Breast epithelium (tissue), 3 donors: ENCODE results near the gene STARD5.

Experiments used
- CTCF ChIP-seq, 3 donors: fragments of 450-650 bp; IDR thresholded peaks; one replicate each; pipeline ENCODE4 v1.5.1; 2016 to 2017; ENCODE audit warnings: antibody characterized with exemption in 3 of 3, mild to moderate bottlenecking in 3 of 3, moderate library complexity in 3 of 3
- POLR2A ChIP-seq: fragments of 450-650 bp; IDR thresholded peaks from one replicate; pipeline ENCODE4 v1.6.1; 2016; ENCODE audit warnings: antibody characterized with exemption, mild to moderate bottlenecking, moderate library complexity
- POLR2AphosphoS5 ChIP-seq, 3 donors: sonication (generic); formaldehyde crosslinking; IDR thresholded peaks; one replicate each; pipeline ENCODE4 v1.6.1; 2017; ENCODE audit warnings: antibody characterized with exemption in 3 of 3

- TF ChIP-seq CTCF (IDR thresholded peaks at IDR 0.05) (no peak), POLR2AphosphoS5 (IDR thresholded peaks at IDR 0.05) (no peak), POLR2A (no peak)
These were observed 60.5 kb downstream of the STARD5 start for GRCh38 chr15:81263477-81263876.
